HL-60 (cell line): ENCODE data around the gene VAMP8.

Experiments used
- DNase-seq, 2 experiments: peaks; one replicate each; pipeline ENCODE4 v3.0.0-alpha.2; 2010 to 2020; ENCODE audit warnings: low read depth in 1 of 2, low spot score in 1 of 2
- H3K27ac ChIP-seq: fragments of 250-450 bp; sonication (Bioruptor Pico); replicated peaks from 2 replicates; pipeline ENCODE4 v1.5.1; 2020; ENCODE audit warnings: mild to moderate bottlenecking, moderate library complexity
- H3K27me3 ChIP-seq: fragments of 250-450 bp; sonication (Bioruptor Pico); 2 replicates; pipeline ENCODE4 v1.5.1; 2021; ENCODE audit warnings: mild to moderate bottlenecking, moderate library complexity; ENCODE audit not compliant: insufficient read depth, poor library complexity, severe bottlenecking
- H3K4me3 ChIP-seq: replicated peaks from 2 replicates; pipeline ENCODE4 v1.5.1; 2011; ENCODE audit warnings: mild to moderate bottlenecking, control low read depth, low read length; ENCODE audit not compliant: insufficient read depth
- CTCF ChIP-seq: IDR thresholded peaks from one replicate; pipeline ENCODE4 v1.5.1; 2011; ENCODE audit warnings: low read length, control low read depth, inconsistent platforms; ENCODE audit not compliant: insufficient read depth
- GABPA ChIP-seq: IDR thresholded peaks from 2 replicates; pipeline ENCODE4 v1.6.1; 2012; ENCODE audit warnings: low read depth
- POLR2AphosphoS5 ChIP-seq: IDR thresholded peaks from 2 replicates; pipeline ENCODE4 v1.6.1; 2012; ENCODE audit warnings: low read depth
- REST ChIP-seq: IDR thresholded peaks from 2 replicates; pipeline ENCODE4 v1.6.1; 2012; ENCODE audit warnings: low read depth; ENCODE audit not compliant: insufficient replicate concordance
- SPI1 ChIP-seq: IDR thresholded peaks from 2 replicates; pipeline ENCODE4 v1.6.1; 2012; ENCODE audit warnings: low read depth, mild to moderate bottlenecking, borderline replicate concordance

Gene VAMP8

GRCh38 chr2:85596486-85597143, 19.2 kb downstream of the VAMP8 start:
- H3K27me3 ChIP-seq, result no peaks in the 10 kb centered on the region
- H3K4me3 ChIP-seq, result peak overlapping the region; percentile 88
- DNase-seq, result no peak
- no peak overlapping the region for H3K27ac ChIP-seq
- TF ChIP-seq GABPA (no peak), POLR2AphosphoS5 (no peak), SPI1 (no peak)

- no peak overlapping the region for H3K4me3 ChIP-seq
Measured at GRCh38 chr2:85597241-85597640, 19.9 kb downstream of the VAMP8 start.

GRCh38 chr2:85598594-85599340, 21.4 kb downstream of the VAMP8 start:
- TF ChIP-seq REST, result no peak
- no peak for TF ChIP-seq GABPA
- TF ChIP-seq POLR2AphosphoS5, result no peak
- TF ChIP-seq SPI1, result no peak
- no peak for TF ChIP-seq CTCF
- no peaks in the 10 kb centered on the region for H3K27me3 ChIP-seq
- H3K27ac ChIP-seq, result no peak overlapping the region
- DNase-seq, result no peak
- no peak overlapping the region for H3K4me3 ChIP-seq

More at GRCh38 chr2:85597241-85597640, 19.9 kb downstream of the VAMP8 start:
- DNase-seq, result no peak
- no peak for TF ChIP-seq CTCF
- TF ChIP-seq REST, result no peak
- no peak for TF ChIP-seq POLR2AphosphoS5
- no peak for TF ChIP-seq GABPA
- TF ChIP-seq SPI1, result no peak
- Histone ChIP-seq H3K27ac (no peak overlapping the region), H3K27me3 (no peaks in the 10 kb centered on the region)

- peak in 1 of 2 experiments; percentile 51 for DNase-seq
- H3K4me3 ChIP-seq, result no peak overlapping the region
- TF ChIP-seq POLR2AphosphoS5 (peak; percentile 18; the same call in 1 of the 2 replicates), REST (no peak)
- H3K27ac ChIP-seq, result peak overlapping the region; percentile 36; the same call in 1 of the 2 replicates
- H3K27me3 ChIP-seq, result no peaks in the 10 kb centered on the region
Measured at GRCh38 chr2:85599468-85600234, 22.3 kb downstream of the VAMP8 start.
